ENCODE measurements around the gene RERG. TPM values are rescaled to one million over a fixed set of nuclear protein-coding genes. Genes with fewer than 3 reads are reported as not detected.

The RERG gene
- total RNA-seq, 2 donors from 2014 or later = 12.7 to 13.3 TPM

GRCh38 chr12:15194456-15195368 lies 26.5 kb downstream of the RERG start:
- Histone ChIP-seq H3K27me3 (replicated peaks; ENCODE audit: insufficient read depth) (no peaks in the 10 kb centered on the region), H3K4me1 (replicated peaks) (peaks cover 4% of the 10 kb centered on the region), H3K27ac (peak overlapping the region in 1 of 2 donors; percentile 33), H3K4me3 (no peak overlapping the region), H3K9me3 (no peaks in the 10 kb centered on the region), H3K36me3 (no peaks in the 10 kb centered on the region)
- intact Hi-C loops (cut with DNase I) = no loop called here
- TF ChIP-seq POLR2AphosphoS5 (IDR thresholded peaks at IDR 0.05) (no peak), CTCF (IDR thresholded peaks at IDR 0.05) (no peak)
- DNase-seq (ENCODE audit: low spot score) = no peak
- WGBS = 34% methylated on average over 6 of the region's 6 CpGs

GRCh38 chr12:15193946-15194345 lies 27.3 kb downstream of the RERG start:
- 4% methylated on average over 3 of the region's 3 CpGs for WGBS
- H3K36me3 ChIP-seq = no peaks in the 10 kb centered on the region
- peak overlapping the region in 1 of 2 donors; percentile 33 for H3K27ac ChIP-seq
- TF ChIP-seq POLR2AphosphoS5 (IDR thresholded peaks at IDR 0.05) (peak; percentile 10), POLR2A (IDR thresholded peaks at IDR 0.05) (no peak)
- H3K9me3 ChIP-seq = no peaks in the 10 kb centered on the region
- DNase-seq (ENCODE audit: low spot score) = no peak
- intact Hi-C loops (cut with DNase I) = no loop called here
- H3K4me3 ChIP-seq = no peak overlapping the region
- no peaks in the 10 kb centered on the region for H3K27me3 ChIP-seq (replicated peaks; ENCODE audit: insufficient read depth)
- H3K4me1 ChIP-seq (replicated peaks) = peaks cover 4% of the 10 kb centered on the region

GRCh38 chr12:15192720-15193119 lies 28.5 kb downstream of the RERG start:
- no peak for DNase-seq (ENCODE audit: low spot score)
- Histone ChIP-seq H3K36me3 (no peaks in the 10 kb centered on the region), H3K4me3 (no peak overlapping the region), H3K27me3 (replicated peaks; ENCODE audit: insufficient read depth) (no peaks in the 10 kb centered on the region), H3K9me3 (no peaks in the 10 kb centered on the region), H3K27ac (no peak overlapping the region), H3K4me1 (replicated peaks) (peaks cover 4% of the 10 kb centered on the region)
- intact Hi-C loops (cut with DNase I) = no loop called here
- TF ChIP-seq POLR2A (IDR thresholded peaks at IDR 0.05) (no peak), CTCF (IDR thresholded peaks at IDR 0.05) (no peak), POLR2AphosphoS5 (IDR thresholded peaks at IDR 0.05) (no peak)
- WGBS = 77% methylated on average over 3 of the region's 3 CpGs

GRCh38 chr12:15188127-15188526 lies 33.1 kb downstream of the RERG start:
- Histone ChIP-seq H3K4me3 (no peak overlapping the region), H3K27ac (peak overlapping the region in 1 of 2 donors; percentile 11), H3K36me3 (no peaks in the 10 kb centered on the region), H3K9me3 (no peaks in the 10 kb centered on the region), H3K27me3 (replicated peaks; ENCODE audit: insufficient read depth) (no peaks in the 10 kb centered on the region), H3K4me1 (replicated peaks) (peaks cover 4% of the 10 kb centered on the region)
- 70% methylated on average over 3 of the region's 3 CpGs for WGBS
- intact Hi-C loops (cut with DNase I) = no loop called here
- TF ChIP-seq POLR2A (IDR thresholded peaks at IDR 0.05) (no peak), POLR2AphosphoS5 (IDR thresholded peaks at IDR 0.05) (no peak), CTCF (IDR thresholded peaks at IDR 0.05) (no peak)
- no peak for DNase-seq (ENCODE audit: low spot score)

- TF ChIP-seq POLR2A (IDR thresholded peaks at IDR 0.05) (no peak), POLR2AphosphoS5 (IDR thresholded peaks at IDR 0.05) (no peak)
- Histone ChIP-seq H3K4me3 (no peak overlapping the region), H3K4me1 (replicated peaks) (peaks cover 4% of the 10 kb centered on the region), H3K27me3 (replicated peaks; ENCODE audit: insufficient read depth) (no peaks in the 10 kb centered on the region), H3K9me3 (no peaks in the 10 kb centered on the region), H3K36me3 (no peaks in the 10 kb centered on the region), H3K27ac (peak overlapping the region in 1 of 2 donors; percentile 11)
- no peak for DNase-seq (ENCODE audit: low spot score)
- 6% methylated on average over 1 of the region's 1 CpG for WGBS
- intact Hi-C loops (cut with DNase I) = no loop called here
These were observed 34.6 kb downstream of the RERG start for GRCh38 chr12:15186597-15186996.

All from prostate gland (tissue), 2 donors.